Measurements from ENCODE around the gene PFAS.

DNA sequence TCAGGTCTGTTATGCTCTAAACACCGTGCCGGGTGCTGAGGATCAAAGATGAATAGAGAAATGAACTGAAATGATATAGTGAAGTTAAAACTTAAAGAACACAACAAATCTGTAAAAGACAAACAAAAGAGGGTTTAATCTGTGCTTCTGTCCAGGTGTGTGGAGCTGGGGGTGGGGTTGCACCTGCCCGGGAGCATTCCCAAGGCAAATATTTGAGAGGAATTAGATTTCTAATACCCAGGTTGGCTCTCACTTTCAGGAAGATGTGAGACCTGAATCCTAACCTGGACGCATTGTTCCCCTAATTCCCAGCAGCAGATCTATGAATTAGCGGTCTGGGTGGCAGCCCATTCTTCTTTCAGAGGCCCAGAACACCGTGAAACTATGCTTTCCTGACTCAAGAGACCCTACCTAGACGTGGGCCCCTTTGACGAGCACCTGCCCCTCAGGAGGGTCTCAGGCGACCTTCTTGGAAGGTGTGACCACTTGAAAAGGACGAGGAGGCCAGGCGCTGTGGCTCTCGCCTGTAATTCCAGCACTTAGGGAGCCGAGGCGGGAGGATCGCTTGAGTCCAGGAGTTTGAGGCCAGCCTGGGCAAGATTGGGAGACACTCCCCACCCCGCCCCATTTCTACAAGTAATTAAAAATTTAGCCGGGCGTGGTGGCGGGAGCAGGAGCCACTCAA, 38.7 kb downstream of the PFAS start:
- TF ChIP-seq POLR2AphosphoS5 (IDR thresholded peaks at IDR 0.05; ENCODE audit: low read depth, low read length) = no peak
- no peak for TF ChIP-seq POLR2A (IDR thresholded peaks at IDR 0.05; ENCODE audit: low read depth, low read length)
- no peak for TF ChIP-seq TAF1 (IDR thresholded peaks at IDR 0.05; ENCODE audit: low read depth, low read length)
- TF ChIP-seq SPI1 (IDR thresholded peaks at IDR 0.05; ENCODE audit: low read depth, low read length) = no peak
- TF ChIP-seq PAX5 (IDR thresholded peaks at IDR 0.05; ENCODE audit: insufficient read depth, low read length, severe bottlenecking) = no peak
